ENCODE data around the gene DHX58. TPM values are rescaled to one million over a fixed set of nuclear protein-coding genes. Genes with fewer than 3 reads are reported as not detected.

Gene DHX58
- total and polyA plus RNA-seq, 10 of the 15 experiments (the other 5 are each of a cell fraction or from before 2014, with no cell fraction given): 3.5 to 69.8 (median 16.4) TPM

DNA sequence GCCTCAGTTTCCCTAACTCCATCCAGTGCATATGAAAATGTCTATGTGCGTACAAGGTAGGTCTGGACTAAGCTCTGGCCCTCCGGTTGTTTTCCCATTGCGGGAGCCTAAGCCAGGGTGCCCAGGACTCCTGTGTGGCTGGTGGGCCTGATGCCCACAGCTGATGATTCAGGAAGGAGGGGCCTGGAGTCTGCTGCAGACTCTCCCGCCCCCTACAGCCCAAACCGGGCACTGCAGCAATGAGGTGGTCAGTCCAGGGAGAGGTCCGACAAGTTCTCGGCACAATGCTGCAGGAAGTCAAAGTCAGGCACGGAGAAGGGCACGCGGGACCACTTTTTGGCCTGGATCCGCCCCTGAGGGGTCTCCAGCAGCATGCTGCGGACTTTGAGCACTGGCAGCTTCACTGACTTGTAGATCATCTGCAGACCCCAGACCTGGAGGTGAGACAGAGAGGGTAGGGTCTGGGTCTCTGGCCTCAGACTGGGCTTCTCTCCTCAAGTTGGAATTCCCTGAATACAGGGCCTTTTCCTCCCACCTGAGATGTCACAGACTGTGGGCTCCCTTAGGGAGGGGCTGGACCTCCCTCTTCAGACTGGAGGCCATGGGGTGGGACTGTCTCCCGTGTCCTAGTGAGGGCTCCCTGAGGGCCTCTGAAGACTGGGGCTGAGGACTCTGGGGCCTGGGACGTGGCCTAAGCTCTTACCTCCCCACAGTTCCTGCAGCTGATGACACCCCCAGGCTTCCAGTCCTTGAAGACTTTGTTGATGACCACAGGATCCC lies 10.8 kb downstream of the DHX58 start:
- peak; percentile 56 for FAIRE-seq
- Histone ChIP-seq H3K27me3 (replicated peaks in 1 of 2; ENCODE audit: control insufficient read depth in 2 of 2, insufficient read depth in 2 of 2, low read length in 1 of 2) (peaks cover 1 to 6% of the 10 kb centered on the region in 2 experiments; a peak in 1 of 4 replicates), H2AFZ (ENCODE audit: control insufficient read depth, low read depth, low read length) (no peak overlapping the region), H3K36me3 (ENCODE audit: control insufficient read depth in 2 of 2, insufficient read depth in 2 of 2, low read length in 1 of 2) (0 out of 4 replicates have a peak, but pooled peaks cover 0 to 2% of the 10 kb centered on the region in 2 experiments), H4K20me1 (ENCODE audit: control insufficient read depth, insufficient read depth) (0 out of 2 replicates have a peak, but pooled peaks cover 3% of the 10 kb centered on the region), H3K79me2 (ENCODE audit: control insufficient read depth, insufficient read depth, low read length) (no peaks in the 10 kb centered on the region), H3K9me3 (replicated peaks; ENCODE audit: control insufficient read depth, insufficient read depth, low read length) (no peaks in the 10 kb centered on the region), H3K9ac (ENCODE audit: control insufficient read depth, insufficient read depth, low read length) (no peak overlapping the region), H3K4me1 (ENCODE audit: control insufficient read depth, insufficient read depth, low read length) (peaks cover 5% of the 10 kb centered on the region), H3K4me3 (no peak overlapping the region), H3K27ac (ENCODE audit: control insufficient read depth, insufficient read depth) (no peak overlapping the region), H3K4me2 (ENCODE audit: control insufficient read depth, insufficient read depth) (no peak overlapping the region)
- POLR2A ChIA-PET: no interaction called here
- in situ Hi-C loops (cut with MboI) (no loop called here), intact Hi-C loops (cut with micrococcal nuclease; ENCODE audit: unreplicated experiment) (loop anchor here (5.0 kb wide), 2 partner anchors 34 to 74 kb away; no protein-coding TSS in a partner anchor)
- CTCF ChIA-PET: interaction anchor here (0.5 to 2.6 kb wide), 28 partner anchors 10 to 305 kb away, joined by 3 to 29 read pairs (median 4); partner anchors contain the start of genes CNP, DHX58, DNAJC7 and KCNH4
- SMC1A ChIA-PET (ENCODE audit: uncharacterized antibody, unreplicated experiment): interaction anchor here (0.7 to 1.3 kb wide), 4 partner anchors 18 to 89 kb away, joined by 3 to 4 read pairs (median 3); no protein-coding TSS in a partner anchor
- BruUV-seq (replicated peaks): TSS peak; percentile 60
- RAD21 ChIA-PET (ENCODE audit: unreplicated experiment): interaction anchor here (0.5 to 2.1 kb wide), 10 partner anchors 9 to 577 kb away, joined by 3 to 6 read pairs (median 4); partner anchors contain the start of genes CNP, DHX58 and DNAJC7
- peak; percentile 87 for ATAC-seq
- 61% methylated on average over 14 of the region's 14 CpGs for WGBS (ENCODE audit: insufficient coverage, insufficient replicate concordance, low lambda C conversion rate, missing lambda C conversion rate)
- no peak for DNase-seq (ENCODE audit: low read depth, low spot score)
- TF ChIP-seq ASH2L (IDR thresholded peaks at IDR 0.05; ENCODE audit: borderline replicate concordance, low read depth): no peak
- peak; percentile 81 for TF ChIP-seq RAD21 (IDR thresholded peaks at IDR 0.05; ENCODE audit: insufficient read depth, low read depth, low read length)
- TF ChIP-seq, protein P1, sequence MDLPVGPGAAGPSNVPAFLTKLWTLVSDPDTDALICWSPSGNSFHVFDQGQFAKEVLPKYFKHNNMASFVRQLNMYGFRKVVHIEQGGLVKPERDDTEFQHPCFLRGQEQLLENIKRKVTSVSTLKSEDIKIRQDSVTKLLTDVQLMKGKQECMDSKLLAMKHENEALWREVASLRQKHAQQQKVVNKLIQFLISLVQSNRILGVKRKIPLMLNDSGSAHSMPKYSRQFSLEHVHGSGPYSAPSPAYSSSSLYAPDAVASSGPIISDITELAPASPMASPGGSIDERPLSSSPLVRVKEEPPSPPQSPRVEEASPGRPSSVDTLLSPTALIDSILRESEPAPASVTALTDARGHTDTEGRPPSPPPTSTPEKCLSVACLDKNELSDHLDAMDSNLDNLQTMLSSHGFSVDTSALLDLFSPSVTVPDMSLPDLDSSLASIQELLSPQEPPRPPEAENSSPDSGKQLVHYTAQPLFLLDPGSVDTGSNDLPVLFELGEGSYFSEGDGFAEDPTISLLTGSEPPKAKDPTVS (IDR thresholded peaks at IDR 0.05; ENCODE audit: low read depth, low read length): no peak
- no peak for TF ChIP-seq IKZF1 (conservative IDR thresholded peaks at IDR 0.05)
- TF ChIP-seq ESRRA (IDR thresholded peaks at IDR 0.05; ENCODE audit: low read length): no peak
- TF ChIP-seq POLR2A (IDR thresholded peaks at IDR 0.05; ENCODE audit: low read depth, low read length): peak; percentile 36; the same call in 1 of the 2 replicates
- TF ChIP-seq SUZ12 (IDR thresholded peaks at IDR 0.05; ENCODE audit: unreplicated experiment): no peak
- no peak for TF ChIP-seq MTA2 (IDR thresholded peaks at IDR 0.05; ENCODE audit: low read depth)
- no peak for TF ChIP-seq YBX1 (IDR thresholded peaks at IDR 0.05)
- 0 out of 2 replicates have a peak, but pooled peaks have one; percentile 37 for TF ChIP-seq YY1 (IDR thresholded peaks at IDR 0.05; ENCODE audit: low read depth, low read length)
- peak; percentile 70 for TF ChIP-seq SMC3 (IDR thresholded peaks at IDR 0.05; ENCODE audit: borderline replicate concordance, low read length)
- no peak for TF ChIP-seq BMI1 (IDR thresholded peaks at IDR 0.05; ENCODE audit: borderline replicate concordance)
- no peak for TF ChIP-seq EGR1 (IDR thresholded peaks at IDR 0.05; ENCODE audit: borderline replicate concordance in 1 of 2, low read depth in 2 of 2, low read length in 2 of 2)
- TF ChIP-seq HDAC6 (IDR thresholded peaks at IDR 0.05; ENCODE audit: unreplicated experiment): no peak
- TF ChIP-seq CHD1 (IDR thresholded peaks at IDR 0.05; ENCODE audit: low read depth, low read length): no peak
- TF ChIP-seq MXI1 (IDR thresholded peaks at IDR 0.05; ENCODE audit: low read depth, low read length): no peak
- peak; percentile 33; the same call in 1 of the 2 replicates for TF ChIP-seq SMARCA5 (IDR thresholded peaks at IDR 0.05)
- no peak for TF ChIP-seq TCF3 (IDR thresholded peaks at IDR 0.05; ENCODE audit: borderline replicate concordance, insufficient read depth, low read depth, low read length)
- TF ChIP-seq, protein P2, sequence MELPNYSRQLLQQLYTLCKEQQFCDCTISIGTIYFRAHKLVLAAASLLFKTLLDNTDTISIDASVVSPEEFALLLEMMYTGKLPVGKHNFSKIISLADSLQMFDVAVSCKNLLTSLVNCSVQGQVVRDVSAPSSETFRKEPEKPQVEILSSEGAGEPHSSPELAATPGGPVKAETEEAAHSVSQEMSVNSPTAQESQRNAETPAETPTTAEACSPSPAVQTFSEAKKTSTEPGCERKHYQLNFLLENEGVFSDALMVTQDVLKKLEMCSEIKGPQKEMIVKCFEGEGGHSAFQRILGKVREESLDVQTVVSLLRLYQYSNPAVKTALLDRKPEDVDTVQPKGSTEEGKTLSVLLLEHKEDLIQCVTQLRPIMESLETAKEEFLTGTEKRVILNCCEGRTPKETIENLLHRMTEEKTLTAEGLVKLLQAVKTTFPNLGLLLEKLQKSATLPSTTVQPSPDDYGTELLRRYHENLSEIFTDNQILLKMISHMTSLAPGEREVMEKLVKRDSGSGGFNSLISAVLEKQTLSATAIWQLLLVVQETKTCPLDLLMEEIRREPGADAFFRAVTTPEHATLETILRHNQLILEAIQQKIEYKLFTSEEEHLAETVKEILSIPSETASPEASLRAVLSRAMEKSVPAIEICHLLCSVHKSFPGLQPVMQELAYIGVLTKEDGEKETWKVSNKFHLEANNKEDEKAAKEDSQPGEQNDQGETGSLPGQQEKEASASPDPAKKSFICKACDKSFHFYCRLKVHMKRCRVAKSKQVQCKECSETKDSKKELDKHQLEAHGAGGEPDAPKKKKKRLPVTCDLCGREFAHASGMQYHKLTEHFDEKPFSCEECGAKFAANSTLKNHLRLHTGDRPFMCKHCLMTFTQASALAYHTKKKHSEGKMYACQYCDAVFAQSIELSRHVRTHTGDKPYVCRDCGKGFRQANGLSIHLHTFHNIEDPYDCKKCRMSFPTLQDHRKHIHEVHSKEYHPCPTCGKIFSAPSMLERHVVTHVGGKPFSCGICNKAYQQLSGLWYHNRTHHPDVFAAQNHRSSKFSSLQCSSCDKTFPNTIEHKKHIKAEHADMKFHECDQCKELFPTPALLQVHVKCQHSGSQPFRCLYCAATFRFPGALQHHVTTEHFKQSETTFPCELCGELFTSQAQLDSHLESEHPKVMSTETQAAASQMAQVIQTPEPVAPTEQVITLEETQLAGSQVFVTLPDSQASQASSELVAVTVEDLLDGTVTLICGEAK (IDR thresholded peaks at IDR 0.05; ENCODE audit: borderline replicate concordance): no peak
